SJCRH30 (cell line): Measurements from ENCODE around the gene TYMS. TPM values are rescaled to one million over a fixed set of nuclear protein-coding genes. Genes with fewer than 3 reads are reported as not detected.
"Not testable (repeated sequence)": the region's sequence is repeated elsewhere in the genome, so short reads cannot be mapped to it uniquely, and the experiment has no call there.

Source experiments
- DNase-seq, 2 experiments: peaks; one replicate each; pipeline ENCODE4 v3.0.0-alpha.2; 2015 to 2020
- H3K27ac ChIP-seq: fragments of 250-450 bp; sonication (Bioruptor Pico); 2 replicates; pipeline ENCODE4 v1.5.1; 2020; ENCODE audit warnings: mild to moderate bottlenecking, moderate library complexity
- H3K27me3 ChIP-seq: fragments of 250-450 bp; sonication (Bioruptor Pico); 2 replicates; pipeline ENCODE4 v1.5.1; 2020; ENCODE audit warnings: mild to moderate bottlenecking, moderate library complexity
- H3K36me3 ChIP-seq: fragments of 250-450 bp; sonication (Bioruptor Pico); 2 replicates; pipeline ENCODE4 v1.5.1; 2020; ENCODE audit warnings: mild to moderate bottlenecking, moderate library complexity
- H3K4me1 ChIP-seq: fragments of 250-450 bp; sonication (Bioruptor Pico); 2 replicates; pipeline ENCODE4 v1.5.1; 2020; ENCODE audit warnings: mild to moderate bottlenecking, moderate library complexity
- H3K4me3 ChIP-seq: fragments of 250-450 bp; sonication (Bioruptor Pico); 2 replicates; pipeline ENCODE4 v1.5.1; 2020; ENCODE audit warnings: mild to moderate bottlenecking, moderate library complexity
- H3K9me3 ChIP-seq: fragments of 250-450 bp; sonication (Bioruptor Pico); replicated peaks from 2 replicates; pipeline ENCODE4 v1.5.1; 2020; ENCODE audit warnings: mild to moderate bottlenecking, moderate library complexity
- total RNA-seq: library from RNA; depleted of rRNA; stranded (reverse); fragments of >200 nt; shearing (Covaris generic); gene quantifications from 2 replicates; pipeline ENCODE4 v1.2.3, GENCODE V29; 2014

Gene TYMS
- total RNA-seq, 1 experiment from 2014 or later, result 91.8 TPM

- Histone ChIP-seq H3K36me3 (peaks cover 19% of the 10 kb centered on the region), H3K27ac (no peak overlapping the region), H3K4me3 (no peak overlapping the region), H3K9me3 (no peaks in the 10 kb centered on the region), H3K4me1 (no peaks in the 10 kb centered on the region), H3K27me3 (peaks cover 5% of the 10 kb centered on the region; the same call in 1 of the 2 replicates)
- no peak for DNase-seq
Measured at GRCh38 chr18:678482-679182, 21.2 kb downstream of the TYMS start.

GRCh38 chr18:679516-679915, 22.1 kb downstream of the TYMS start:
- no peak for DNase-seq
- Histone ChIP-seq H3K4me3 (no peak overlapping the region), H3K9me3 (no peaks in the 10 kb centered on the region), H3K27me3 (0 out of 2 replicates have a peak, but pooled peaks cover 5% of the 10 kb centered on the region), H3K4me1 (no peaks in the 10 kb centered on the region), H3K36me3 (peaks cover 11% of the 10 kb centered on the region; the same call in 1 of the 2 replicates), H3K27ac (no peak overlapping the region)

GRCh38 chr18:680392-680791, 22.9 kb downstream of the TYMS start:
- Histone ChIP-seq H3K27me3 (no peaks in the 10 kb centered on the region), H3K27ac (no peak overlapping the region), H3K4me3 (no peak overlapping the region), H3K36me3 (peaks cover 3% of the 10 kb centered on the region; the same call in 1 of the 2 replicates), H3K4me1 (no peaks in the 10 kb centered on the region), H3K9me3 (no peaks in the 10 kb centered on the region)
- DNase-seq, result no peak

GRCh38 chr18:681985-682384, 24.5 kb downstream of the TYMS start:
- DNase-seq, result no peak
- no peak overlapping the region for H3K27ac ChIP-seq
- no peaks in the 10 kb centered on the region for H3K9me3 ChIP-seq
- H3K27me3 ChIP-seq, result no peaks in the 10 kb centered on the region
- no peak overlapping the region for H3K4me3 ChIP-seq
- H3K4me1 ChIP-seq, result no peaks in the 10 kb centered on the region
- 0 out of 2 replicates have a peak, but pooled peaks cover 2% of the 10 kb centered on the region for H3K36me3 ChIP-seq

- H3K9me3 ChIP-seq, H3K27me3 ChIP-seq, H3K27ac ChIP-seq: not testable (repeated sequence)
Measured at GRCh38 chr18:682416-682815, 25.0 kb downstream of the TYMS start.

GRCh38 chr18:682833-683232, 25.4 kb downstream of the TYMS start:
- Histone ChIP-seq H3K36me3 (no peaks in the 10 kb centered on the region), H3K4me1 (no peaks in the 10 kb centered on the region), H3K27ac (no peak overlapping the region), H3K9me3 (no peaks in the 10 kb centered on the region), H3K27me3 (no peaks in the 10 kb centered on the region), H3K4me3 (no peak overlapping the region)
- DNase-seq, result no peak

More at GRCh38 chr18:682416-682815, 25.0 kb downstream of the TYMS start:
- not testable (repeated sequence) for H3K4me3 ChIP-seq, H3K4me1 ChIP-seq, DNase-seq, H3K36me3 ChIP-seq

GRCh38 chr18:683531-683930, 26.1 kb downstream of the TYMS start:
- no peak overlapping the region for H3K27ac ChIP-seq
- no peaks in the 10 kb centered on the region for H3K9me3 ChIP-seq
- H3K4me1 ChIP-seq, result no peaks in the 10 kb centered on the region
- DNase-seq, result no peak
- H3K4me3 ChIP-seq, result no peak overlapping the region
- H3K36me3 ChIP-seq, result no peaks in the 10 kb centered on the region
- H3K27me3 ChIP-seq, result no peaks in the 10 kb centered on the region

GRCh38 chr18:685438-685837, 28.0 kb downstream of the TYMS start:
- Histone ChIP-seq H3K27ac (no peak overlapping the region), H3K9me3 (no peaks in the 10 kb centered on the region), H3K36me3 (no peaks in the 10 kb centered on the region), H3K4me1 (no peaks in the 10 kb centered on the region), H3K27me3 (no peaks in the 10 kb centered on the region), H3K4me3 (no peak overlapping the region)
- no peak for DNase-seq

GRCh38 chr18:686339-687111, 29.1 kb downstream of the TYMS start:
- Histone ChIP-seq H3K27ac (no peak overlapping the region), H3K4me3 (no peak overlapping the region), H3K4me1 (no peaks in the 10 kb centered on the region), H3K27me3 (no peaks in the 10 kb centered on the region), H3K9me3 (no peaks in the 10 kb centered on the region), H3K36me3 (no peaks in the 10 kb centered on the region)
- DNase-seq, result peak; percentile 34 to 43

- peak in 1 of 2 experiments; percentile 48 for DNase-seq
- H3K36me3 ChIP-seq, result no peaks in the 10 kb centered on the region
Measured at GRCh38 chr18:688323-688722, 30.9 kb downstream of the TYMS start.

GRCh38 chr18:692824-693223, 35.4 kb downstream of the TYMS start:
- no peaks in the 10 kb centered on the region for H3K36me3 ChIP-seq
- H3K4me1 ChIP-seq, result no peaks in the 10 kb centered on the region
- H3K27ac ChIP-seq, result no peak overlapping the region
- no peaks in the 10 kb centered on the region for H3K9me3 ChIP-seq
- no peak for DNase-seq
- H3K27me3 ChIP-seq, result no peaks in the 10 kb centered on the region; the same call in 1 of the 2 replicates
- no peak overlapping the region for H3K4me3 ChIP-seq

More at GRCh38 chr18:688323-688722, 30.9 kb downstream of the TYMS start:
- H3K4me1 ChIP-seq, result no peaks in the 10 kb centered on the region
- H3K9me3 ChIP-seq, result no peaks in the 10 kb centered on the region
- H3K4me3 ChIP-seq, result no peak overlapping the region
- no peak overlapping the region for H3K27ac ChIP-seq
- no peaks in the 10 kb centered on the region; the same call in 1 of the 2 replicates for H3K27me3 ChIP-seq

- 0 out of 2 replicates have a peak, but pooled peaks cover 4% of the 10 kb centered on the region for H3K4me1 ChIP-seq
- H3K4me3 ChIP-seq, result no peak overlapping the region
- no peaks in the 10 kb centered on the region for H3K36me3 ChIP-seq
- H3K27ac ChIP-seq, result no peak overlapping the region
- no peaks in the 10 kb centered on the region for H3K9me3 ChIP-seq
- no peaks in the 10 kb centered on the region; the same call in 1 of the 2 replicates for H3K27me3 ChIP-seq
- DNase-seq, result no peak
Measured at GRCh38 chr18:693466-694187, 36.2 kb downstream of the TYMS start.

- Histone ChIP-seq H3K4me1 (0 out of 2 replicates have a peak, but pooled peaks cover 4% of the 10 kb centered on the region), H3K36me3 (no peaks in the 10 kb centered on the region), H3K27ac (no peak overlapping the region), H3K9me3 (no peaks in the 10 kb centered on the region), H3K4me3 (no peak overlapping the region), H3K27me3 (no peaks in the 10 kb centered on the region; the same call in 1 of the 2 replicates)
- no peak for DNase-seq
Measured at GRCh38 chr18:697012-697411, 39.6 kb downstream of the TYMS start.

- Histone ChIP-seq H3K9me3 (no peaks in the 10 kb centered on the region), H3K36me3 (no peaks in the 10 kb centered on the region), H3K27me3 (no peaks in the 10 kb centered on the region; the same call in 1 of the 2 replicates), H3K27ac (no peak overlapping the region), H3K4me3 (no peak overlapping the region), H3K4me1 (0 out of 2 replicates have a peak, but pooled peaks cover 4% of the 10 kb centered on the region)
- DNase-seq, result peak in 1 of 2 experiments; percentile 41
Measured at GRCh38 chr18:697800-698199, 40.3 kb downstream of the TYMS start.
